Heart right ventricle (tissue), 16 donors: Measurements from ENCODE around the gene KLHDC1. TPM values are rescaled to one million over a fixed set of nuclear protein-coding genes. Genes with fewer than 3 reads are reported as not detected.
A peak's percentile ranks its signal among the peaks of the same experiment; 100 is the strongest.

Experiments used
- ATAC-seq, 8 donors: fragments of 200-7000 bp; cut with Tn5 transposase; one replicate each; pipeline ENCODE4 v1.9.1; 2020; ENCODE audit warnings: mild to moderate bottlenecking in 8 of 8, moderate library complexity in 8 of 8, moderate number of reproducible peaks in 1 of 8
- DNase-seq, 2 donors: peaks; one replicate each; pipeline ENCODE4 v3.0.0-alpha.2; 2020
- H3K27ac ChIP-seq, 10 donors: fragments of 200-600 bp; sonication (generic) in 2 of 10; one replicate each; pipeline versions ENCODE4 v1.5.0 to v1.8.0; 2020 to 2022; ENCODE audit warnings: mild to moderate bottlenecking in 3 of 10
- H3K27me3 ChIP-seq, 7 donors: fragments of 200-600 bp; one replicate each; pipeline ENCODE4 v1.8.0; 2021 to 2022; ENCODE audit warnings: mild to moderate bottlenecking in 2 of 7
- H3K36me3 ChIP-seq, 9 donors: fragments of 200-600 bp; sonication (generic) in 1 of 9; one replicate each; pipeline versions ENCODE4 v1.5.0 to v1.8.0; 2020 to 2022; ENCODE audit warnings: mild to moderate bottlenecking in 2 of 9
- H3K4me1 ChIP-seq, 9 donors: fragments of 200-600 bp; sonication (generic) in 1 of 9; one replicate each; pipeline versions ENCODE4 v1.5.0 to v1.8.0; 2020 to 2022; ENCODE audit warnings: mild to moderate bottlenecking in 4 of 9
- H3K4me3 ChIP-seq, 10 donors: fragments of 200-600 bp; sonication (generic) in 2 of 10; one replicate each; pipeline versions ENCODE4 v1.5.0 to v1.8.0; 2020 to 2022; ENCODE audit warnings: mild to moderate bottlenecking in 7 of 10, moderate library complexity in 2 of 10
- H3K9me3 ChIP-seq, 11 donors: fragments of 200-600 bp in 10 of 11; sonication (generic) in 2 of 11; one replicate each; pipeline versions ENCODE4 v1.5.0 to v1.8.0; 2013 to 2022; ENCODE audit warnings: mild to moderate bottlenecking in 2 of 11, control low read depth in 1 of 11, moderate library complexity in 1 of 11
- whole genome bisulfite sequencing, 2 donors: extraction: QIAGEN DNeasy Blood & Tissue Kit; methylation state at CpG; one replicate each; pipeline ENCODE4 v1.1.7; 2013; ENCODE audit warnings: inconsistent platforms in 1 of 2; 5-methylcytosine and 5-hydroxymethylcytosine counted together
- intact Hi-C, 10 donors: fragments of 100-400 bp; cut with DNase I; formaldehyde crosslinking; loops; one replicate each; pipeline versions ENCODE4 v1.11.1 to v1.14.2; 2022
- polyA plus RNA-seq, 2 donors: library from polyadenylated mRNA; stranded (reverse); fragments of 200-250 nt; gene quantifications; one replicate each; pipeline ENCODE4 v1.2.3, GENCODE V29; 2013
- total RNA-seq, 10 donors: library from RNA; stranded (reverse); fragmentation: NEBNext Ultra II Directional in 3 of 10; extraction: Animal tissue kit (Norgen Biotek cat#: 25700) in 3 of 10; gene quantifications; one replicate each; pipeline versions ENCODE4 v1.2.1 to v1.2.4, GENCODE V29; 2021 to 2023
- TF ChIP-seq, protein P1 (sequence below), 9 donors: fragments of 200-600 bp; sonication (generic) in 2 of 9; IDR thresholded peaks; one replicate each; pipeline versions ENCODE4 v1.5.0 to v1.8.0; 2021 to 2022; ENCODE audit warnings: antibody characterized with exemption in 9 of 9, mild to moderate bottlenecking in 5 of 9, moderate library complexity in 1 of 9
- donor health status: Arrhythmogenic right ventricular cardiomyopathy.
- donor health status: ischemic (EF 13 %, LVEDD 7.1; RV severe dilation, severe dysfunction).
- donor health status: healthy with polysubstance abuse.
- donor health status: DM: no; HTN: yes; CAD: no.
- donor health status: DM: no; HTN: no; CAD: no.
- donor health status: ischemic (EF 25% LVEDD 6.9; RV normal size, moderate dysfunction).
- donor health status: ischemic (EF 25% LVEDD 5.7; RV mildly dilated, moderate dysfunction).
- donor health status: healthy.
- donor health status: DM: yes; HTN: yes; CAD: no.
- donor health status: Ischemic cardiomyopathy.
- donor health status: ischemic (EF 35%, LVEDD 5.7; RV mildly dilated, moderate dysfunction).
- donor health status: nonischemic (EF 11% LVEDD 7.7; RV severe dilation, severe dysfunction).
- donor health status: DM: yes; HTN: yes; CAD: no.
- donor health status: PGD.
- donor health status: ischemic (EF 29% LVEDD 5.4; RV normal size, mild dysfunction).
- donor health status: nonischemic (EF 23%, LVEDD 6.1; RV moderate dilation, normal function).

KLHDC1 gene
- total and polyA plus RNA-seq, 12 donors = 0.99 to 8.1 (median 7.2) TPM

DNA sequence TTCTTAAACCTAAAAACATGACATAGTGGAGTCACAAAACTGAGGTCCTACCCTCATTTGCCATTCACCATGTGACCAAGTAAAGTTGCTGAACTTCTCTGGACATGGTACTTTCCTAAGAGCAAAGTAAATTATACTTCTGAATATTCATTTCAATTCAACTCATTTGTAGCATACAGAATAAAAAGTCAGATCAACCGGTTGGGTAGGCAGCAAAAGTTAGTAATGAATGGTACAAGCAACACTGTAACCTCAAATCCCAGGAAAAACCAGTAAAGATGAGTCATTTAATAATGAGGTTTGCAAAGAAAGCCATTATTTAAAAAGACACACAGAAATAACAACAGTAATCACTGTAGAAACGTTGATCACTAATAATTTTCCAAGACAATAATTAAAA is 13.6 kb upstream of the KLHDC1 start:
- DNase-seq (no peak), ATAC-seq (no peak)
- Histone ChIP-seq H3K36me3 (peaks cover 0 to 7% (median 0%) of the 10 kb centered on the region in 9 donors), H3K27me3 (no peaks in the 10 kb centered on the region), H3K9me3 (no peaks in the 10 kb centered on the region), H3K4me3 (no peak overlapping the region), H3K27ac (no peak overlapping the region), H3K4me1 (no peaks in the 10 kb centered on the region)
- 87 to 90% methylated on average over 2 of the region's 2 CpGs for WGBS, 2 donors
- TF ChIP-seq, protein P1, sequence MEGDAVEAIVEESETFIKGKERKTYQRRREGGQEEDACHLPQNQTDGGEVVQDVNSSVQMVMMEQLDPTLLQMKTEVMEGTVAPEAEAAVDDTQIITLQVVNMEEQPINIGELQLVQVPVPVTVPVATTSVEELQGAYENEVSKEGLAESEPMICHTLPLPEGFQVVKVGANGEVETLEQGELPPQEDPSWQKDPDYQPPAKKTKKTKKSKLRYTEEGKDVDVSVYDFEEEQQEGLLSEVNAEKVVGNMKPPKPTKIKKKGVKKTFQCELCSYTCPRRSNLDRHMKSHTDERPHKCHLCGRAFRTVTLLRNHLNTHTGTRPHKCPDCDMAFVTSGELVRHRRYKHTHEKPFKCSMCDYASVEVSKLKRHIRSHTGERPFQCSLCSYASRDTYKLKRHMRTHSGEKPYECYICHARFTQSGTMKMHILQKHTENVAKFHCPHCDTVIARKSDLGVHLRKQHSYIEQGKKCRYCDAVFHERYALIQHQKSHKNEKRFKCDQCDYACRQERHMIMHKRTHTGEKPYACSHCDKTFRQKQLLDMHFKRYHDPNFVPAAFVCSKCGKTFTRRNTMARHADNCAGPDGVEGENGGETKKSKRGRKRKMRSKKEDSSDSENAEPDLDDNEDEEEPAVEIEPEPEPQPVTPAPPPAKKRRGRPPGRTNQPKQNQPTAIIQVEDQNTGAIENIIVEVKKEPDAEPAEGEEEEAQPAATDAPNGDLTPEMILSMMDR (IDR thresholded peaks at IDR 0.05) = no peak
- intact Hi-C loops = no loop called here

GRCh38 chr14:49686425-49686824 is 6.5 kb upstream of the KLHDC1 start:
- Histone ChIP-seq H3K27ac (no peak overlapping the region), H3K36me3 (peaks cover 0 to 4% (median 0%) of the 10 kb centered on the region in 9 donors), H3K4me3 (no peak overlapping the region), H3K9me3 (no peaks in the 10 kb centered on the region), H3K4me1 (peaks cover 0 to 17% (median 5%) of the 10 kb centered on the region in 9 donors), H3K27me3 (no peaks in the 10 kb centered on the region)
- DNase-seq (no peak), ATAC-seq (no peak)
- TF ChIP-seq, protein P1 (IDR thresholded peaks at IDR 0.05) = no peak
- intact Hi-C loops = loop anchor here in 3 of 10 donors (5.0 to 10.0 kb wide), 3 partner anchors 49 to 54 kb away; partner anchors contain the start of gene DNAAF2 (in 2 of the 3)
- 90 to 95% methylated on average over 4 of the region's 4 CpGs for WGBS, 2 donors

GRCh38 chr14:49687942-49688700 is 4.8 kb upstream of the KLHDC1 start, which contains the start of gene POLE2:
TSS of gene POLE2 (minus strand) at chr14:49688214. CDS start at chr14:49688203, 11 bp downstream.
- no peaks in the 10 kb centered on the region for H3K9me3 ChIP-seq
- H3K27ac ChIP-seq = peak within 1 kb of the TSS; percentile 59 to 88 (median 80)
- peaks cover 0 to under 1% (median 0%) of the 10 kb centered on the region in 9 donors for H3K36me3 ChIP-seq
- WGBS, 2 donors = 4% methylated on average over 61 to 67 of the region's 67 CpGs
- intact Hi-C loops = loop anchor here in 4 of 10 donors (2.0 to 10.0 kb wide), 4 partner anchors 51 to 79 kb away; partner anchors contain the start of gene DNAAF2 (in 2 of the 4)
- peaks cover 0 to 30% (median 10%) of the 10 kb centered on the region in 9 donors for H3K4me1 ChIP-seq
- peak within 1 kb of the TSS; percentile 41 to 83 (median 69) for H3K4me3 ChIP-seq
- TF ChIP-seq, protein P1 (IDR thresholded peaks at IDR 0.05) = peak in 3 of 9 donors; percentile 18 to 30 (median 19)
- DNase-seq = peak; percentile 69 to 81
- H3K27me3 ChIP-seq = no peaks in the 10 kb centered on the region
- peak; percentile 82 to 91 (median 90) for ATAC-seq

GRCh38 chr14:49688701-49689030 is 4.3 kb upstream of the KLHDC1 start:
- Histone ChIP-seq H3K4me3 (peak overlapping the region in 7 of 10 donors; percentile 50 to 80 (median 69)), H3K27me3 (no peaks in the 10 kb centered on the region), H3K27ac (peak overlapping the region in 9 of 10 donors; percentile 59 to 88 (median 82)), H3K36me3 (no peaks in the 10 kb centered on the region), H3K4me1 (peaks cover 0 to 30% (median 10%) of the 10 kb centered on the region in 9 donors), H3K9me3 (no peaks in the 10 kb centered on the region)
- ATAC-seq = no peak
- TF ChIP-seq, protein P1 (IDR thresholded peaks at IDR 0.05) = no peak
- DNase-seq = no peak
- 85 to 90% methylated on average over 8 of the region's 8 CpGs for WGBS, 2 donors
- intact Hi-C loops = loop anchor here in 4 of 10 donors (2.0 to 10.0 kb wide), 4 partner anchors 51 to 78 kb away; partner anchors contain the start of gene DNAAF2 (in 2 of the 4)
